A204.1 (cell line): ENCODE results near the gene COL15A1.
"Not testable (repeated sequence)": the region's sequence is repeated elsewhere in the genome, so short reads cannot be mapped to it uniquely, and the experiment has no call there.

Experiments used
- FAIRE-seq: peaks from 2 replicates; lab custom pipeline; 2012; peaks lifted over from hg19 to GRCh38; lab: Jason Lieb, UNC

The COL15A1 gene

GRCh38 chr9:98943682-98944056 lies at the start of gene COL15A1:
Gene COL15A1 (plus strand): TSS chr9:98943907. CDS start chr9:98944062, 155 bp downstream.
- no peak for FAIRE-seq

- no peak for FAIRE-seq
Measured at GRCh38 chr9:98894171-98894570, 49.5 kb upstream of the COL15A1 start.

- FAIRE-seq: no peak
Measured at GRCh38 chr9:98894761-98895160, 48.9 kb upstream of the COL15A1 start.

- no peak for FAIRE-seq
Measured at GRCh38 chr9:98896632-98897031, 47.1 kb upstream of the COL15A1 start.

- no peak for FAIRE-seq
Measured at GRCh38 chr9:98897745-98898144, 46.0 kb upstream of the COL15A1 start.

- no peak for FAIRE-seq
Measured at GRCh38 chr9:98899408-98900056, 44.2 kb upstream of the COL15A1 start.

- no peak for FAIRE-seq
Measured at GRCh38 chr9:98900244-98900643, 43.5 kb upstream of the COL15A1 start.

GRCh38 chr9:98900725-98901124 lies 43.0 kb upstream of the COL15A1 start:
- no peak for FAIRE-seq

- FAIRE-seq: not testable (repeated sequence)
Measured at GRCh38 chr9:98901843-98902242, 41.9 kb upstream of the COL15A1 start.

GRCh38 chr9:98902516-98902915 lies 41.2 kb upstream of the COL15A1 start:
- no peak for FAIRE-seq

- FAIRE-seq: no peak
Measured at GRCh38 chr9:98902925-98903324, 40.8 kb upstream of the COL15A1 start.

GRCh38 chr9:98903961-98904411 lies 39.7 kb upstream of the COL15A1 start:
- no peak for FAIRE-seq

- no peak for FAIRE-seq
Measured at GRCh38 chr9:98905015-98905414, 38.7 kb upstream of the COL15A1 start.

GRCh38 chr9:98906273-98907040 lies 37.2 kb upstream of the COL15A1 start:
- FAIRE-seq: no peak

- FAIRE-seq: no peak
Measured at GRCh38 chr9:98907055-98907454, 36.7 kb upstream of the COL15A1 start.

- no peak for FAIRE-seq
Measured at GRCh38 chr9:98908897-98909634, 34.6 kb upstream of the COL15A1 start.

GRCh38 chr9:98909935-98910334 lies 33.8 kb upstream of the COL15A1 start:
- FAIRE-seq: no peak

- FAIRE-seq: no peak
Measured at GRCh38 chr9:98911042-98911441, 32.7 kb upstream of the COL15A1 start.

GRCh38 chr9:98911738-98912137 lies 32.0 kb upstream of the COL15A1 start:
- not testable (repeated sequence) for FAIRE-seq

GRCh38 chr9:98912450-98912849 lies 31.3 kb upstream of the COL15A1 start:
- no peak for FAIRE-seq

GRCh38 chr9:98913044-98913443 lies 30.7 kb upstream of the COL15A1 start:
- FAIRE-seq: no peak

- FAIRE-seq: no peak
Measured at GRCh38 chr9:98913705-98914104, 30.0 kb upstream of the COL15A1 start.

GRCh38 chr9:98915599-98915998 lies 28.1 kb upstream of the COL15A1 start:
- FAIRE-seq: no peak
